ELR (cell line): ENCODE results near the gene OAF.
"Not testable (repeated sequence)": the region's sequence is repeated elsewhere in the genome, so short reads cannot be mapped to it uniquely, and the experiment has no call there.

Source experiments
- DNase-seq: peaks from one replicate; pipeline ENCODE4 v3.0.0-alpha.2; 2015; ENCODE audit warnings: low read depth

Gene OAF

DNA sequence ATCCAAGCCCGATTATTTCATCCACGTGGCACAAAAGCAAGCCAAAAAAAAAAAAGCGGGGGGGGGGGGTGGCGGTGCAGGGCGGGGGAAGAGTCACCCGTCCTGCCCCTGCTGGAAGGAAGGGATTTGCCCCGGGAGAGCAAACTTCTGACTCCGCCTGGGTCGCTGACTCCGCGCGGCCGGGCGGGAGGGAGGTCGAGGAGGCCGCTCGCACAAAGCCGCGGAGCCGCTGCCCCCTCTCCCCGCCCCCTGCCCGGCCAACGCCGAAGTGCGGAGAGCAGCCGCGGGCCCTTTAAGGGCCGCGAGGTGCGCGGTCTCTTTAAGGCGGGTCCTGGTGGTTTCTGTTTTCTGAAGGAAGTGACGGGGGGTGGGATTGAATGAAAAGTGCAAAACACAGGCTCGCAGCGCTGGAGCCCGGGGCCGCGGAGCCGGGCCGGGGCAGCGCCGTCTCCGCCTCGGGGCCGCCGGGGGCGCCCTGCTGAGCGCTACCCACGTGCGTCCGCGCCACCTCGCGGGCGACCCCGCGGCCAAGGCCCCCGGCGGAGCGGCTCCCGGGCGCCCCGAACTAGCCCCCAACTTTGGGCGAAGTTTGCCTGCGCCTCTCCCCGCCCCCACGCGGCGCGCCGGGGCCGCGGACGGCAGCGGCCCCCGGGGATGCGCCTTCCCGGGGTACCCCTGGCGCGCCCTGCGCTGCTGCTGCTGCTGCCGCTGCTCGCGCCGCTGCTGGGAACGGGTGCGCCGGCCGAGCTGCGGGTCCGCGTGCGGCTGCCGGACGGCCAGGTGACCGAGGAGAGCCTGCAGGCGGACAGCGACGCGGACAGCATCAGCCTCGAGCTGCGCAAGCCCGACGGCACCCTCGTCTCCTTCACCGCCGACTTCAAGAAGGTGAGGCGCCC lies at the start of gene OAF:
OAF (plus strand) TSS at position 407 of the 896 bp plus-strand sequence; CDS start at position 655, 248 bp downstream.
- peak; percentile 90 for DNase-seq

DNA sequence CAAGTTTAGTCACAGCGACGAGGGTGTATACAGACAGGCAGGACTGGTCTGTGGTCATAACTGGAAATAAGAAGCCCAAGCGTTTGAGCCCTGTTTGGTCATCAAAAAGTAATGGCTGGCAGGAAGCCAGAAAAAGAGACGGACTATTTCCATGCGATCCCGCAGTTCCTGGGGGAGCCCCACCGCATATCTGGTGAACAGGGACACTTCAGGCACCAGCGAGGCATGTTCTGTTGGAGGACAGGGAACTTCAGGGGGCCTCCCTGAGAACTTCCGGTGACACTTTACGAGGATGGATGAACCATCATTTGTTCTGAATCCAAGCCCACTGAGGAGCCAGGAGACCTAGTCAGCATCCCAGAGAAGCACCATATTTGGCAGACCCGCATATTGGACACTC lies 43.2 kb upstream of the OAF start:
- no peak for DNase-seq

DNA sequence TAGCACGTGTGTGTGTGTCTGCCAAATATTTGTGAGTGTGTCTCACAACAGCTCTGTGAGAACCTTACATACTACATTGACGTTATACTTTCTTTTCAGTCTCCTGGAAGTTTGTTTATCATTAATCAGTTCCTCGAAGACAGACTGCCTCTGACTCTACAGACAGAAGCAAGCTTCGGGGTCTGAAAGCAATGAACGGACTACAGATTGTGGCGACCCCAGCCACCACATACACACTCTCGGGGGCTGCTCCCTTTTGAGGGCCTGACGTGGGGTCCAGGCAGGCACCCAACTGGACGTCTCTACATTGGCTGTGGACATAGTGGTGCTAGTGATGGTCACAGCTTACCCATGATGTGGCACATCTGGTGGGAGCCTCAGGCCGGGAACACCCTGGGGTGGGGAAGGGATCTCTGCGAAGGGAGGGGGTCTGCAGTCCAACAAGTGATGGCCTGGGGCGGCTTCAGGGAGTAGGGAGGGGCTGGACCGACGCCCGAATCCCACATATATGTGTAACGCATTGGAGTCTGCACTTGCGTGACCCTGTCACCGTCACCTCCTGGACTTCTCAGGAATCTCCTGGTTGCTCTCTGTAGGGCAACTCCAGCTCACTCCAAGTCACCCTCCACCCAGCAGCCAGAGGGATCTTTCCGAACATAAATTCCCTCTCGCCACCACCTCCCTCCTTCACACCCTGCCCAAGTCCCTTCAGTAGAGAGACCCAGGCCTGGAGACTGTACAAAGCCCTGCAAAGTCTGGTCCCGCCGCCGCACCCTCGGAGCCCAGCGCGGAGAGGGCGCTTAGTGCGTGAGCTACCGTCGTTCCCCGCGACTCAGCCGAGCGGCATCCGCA lies 42.5 kb upstream of the OAF start:
- no peak for DNase-seq

DNA sequence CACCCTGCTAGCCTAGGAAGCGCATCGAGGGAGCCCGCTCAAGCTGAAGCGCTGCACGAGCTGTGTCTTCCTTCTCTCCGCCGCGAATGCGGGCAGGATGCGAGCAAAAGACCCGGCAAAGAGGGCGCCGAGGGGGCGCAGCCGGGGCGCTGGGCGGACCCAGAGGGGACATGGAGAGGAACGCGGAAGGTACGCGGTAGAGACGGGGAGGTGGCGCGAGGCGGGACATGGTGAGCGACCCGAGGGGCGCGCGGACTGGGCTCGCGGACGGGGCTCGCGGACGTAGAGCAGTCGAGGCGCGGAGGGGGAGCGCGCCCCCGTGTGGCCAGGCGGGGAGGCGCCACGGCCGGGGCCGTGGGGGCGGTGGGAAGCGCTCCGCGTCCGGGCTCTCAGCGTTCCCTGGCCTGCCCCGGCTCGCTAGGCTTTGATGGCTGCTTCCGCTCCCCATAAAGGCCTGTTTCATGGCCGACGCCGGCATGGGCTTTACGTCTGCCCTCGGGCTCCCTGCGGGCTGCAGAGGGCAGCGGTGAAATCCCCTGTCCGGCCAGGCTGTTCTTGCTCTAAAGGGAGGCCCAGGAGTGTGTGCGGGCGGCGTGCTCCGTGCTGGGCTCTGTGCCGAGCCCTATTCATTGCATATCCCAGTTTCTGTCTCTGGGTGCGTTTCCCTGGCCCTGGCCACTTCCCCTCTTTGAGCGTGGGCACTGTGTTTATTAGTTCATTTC lies 41.7 kb upstream of the OAF start:
- peak; percentile 64 for DNase-seq

DNA sequence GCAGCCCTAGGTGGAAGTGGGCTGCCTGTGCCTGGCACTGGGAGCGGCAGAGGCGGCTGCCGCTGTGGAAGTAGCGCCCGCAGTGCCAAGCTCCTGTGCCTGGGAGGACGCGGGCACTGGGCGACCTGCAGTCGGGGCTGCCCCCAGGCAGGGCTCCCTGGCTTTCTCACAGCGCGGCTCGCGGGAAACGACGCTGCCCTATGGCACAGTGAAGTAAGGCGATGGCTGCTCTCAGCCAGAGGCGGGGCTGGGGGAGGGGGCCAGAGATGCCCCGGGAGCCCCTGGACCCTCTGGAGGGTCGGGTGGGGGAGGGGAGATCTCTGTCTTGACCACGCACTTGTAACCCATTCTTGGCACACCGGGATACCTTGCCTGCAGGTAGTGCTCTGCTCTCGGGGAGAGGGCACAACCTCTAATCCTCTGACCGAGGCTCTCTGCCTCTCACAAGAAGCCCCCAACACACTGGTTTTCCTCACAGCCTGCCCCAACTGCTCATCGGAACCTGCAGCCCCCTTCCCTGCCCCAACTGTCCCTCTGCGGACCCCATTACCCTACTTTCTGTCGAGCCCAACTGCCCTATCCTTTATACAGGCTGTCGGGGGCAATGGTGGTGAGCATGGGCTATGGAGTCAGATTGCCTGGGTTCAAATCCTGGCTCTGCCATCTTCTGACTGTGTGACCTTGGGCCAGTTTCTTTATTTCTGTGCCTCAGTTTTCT lies 40.7 kb upstream of the OAF start:
- DNase-seq = no peak

DNA sequence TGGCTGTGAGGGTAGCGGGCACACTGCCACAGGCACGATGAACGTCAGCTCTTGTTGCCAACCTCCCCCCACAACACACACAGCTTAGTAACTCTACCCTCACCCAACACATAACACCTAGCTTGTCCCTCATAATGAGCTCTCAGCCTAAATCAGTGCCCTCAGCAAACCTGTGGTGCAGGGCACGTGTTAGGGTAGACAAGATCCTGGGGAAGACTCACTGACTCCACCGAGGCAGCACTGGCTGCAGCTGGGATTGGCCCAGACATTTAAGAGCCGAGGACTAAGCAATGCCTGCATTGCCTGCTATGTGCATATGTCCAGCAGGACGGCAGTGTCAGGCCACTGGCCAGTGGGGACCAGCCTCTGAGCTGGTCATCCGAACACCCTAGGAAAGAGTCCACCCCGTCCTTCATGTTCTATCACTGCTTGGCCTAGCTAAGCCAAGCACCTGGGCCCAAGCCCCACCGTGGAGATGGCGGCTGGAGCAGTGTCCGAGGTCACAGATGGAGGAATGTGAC lies 40.0 kb upstream of the OAF start:
- DNase-seq = no peak

DNA sequence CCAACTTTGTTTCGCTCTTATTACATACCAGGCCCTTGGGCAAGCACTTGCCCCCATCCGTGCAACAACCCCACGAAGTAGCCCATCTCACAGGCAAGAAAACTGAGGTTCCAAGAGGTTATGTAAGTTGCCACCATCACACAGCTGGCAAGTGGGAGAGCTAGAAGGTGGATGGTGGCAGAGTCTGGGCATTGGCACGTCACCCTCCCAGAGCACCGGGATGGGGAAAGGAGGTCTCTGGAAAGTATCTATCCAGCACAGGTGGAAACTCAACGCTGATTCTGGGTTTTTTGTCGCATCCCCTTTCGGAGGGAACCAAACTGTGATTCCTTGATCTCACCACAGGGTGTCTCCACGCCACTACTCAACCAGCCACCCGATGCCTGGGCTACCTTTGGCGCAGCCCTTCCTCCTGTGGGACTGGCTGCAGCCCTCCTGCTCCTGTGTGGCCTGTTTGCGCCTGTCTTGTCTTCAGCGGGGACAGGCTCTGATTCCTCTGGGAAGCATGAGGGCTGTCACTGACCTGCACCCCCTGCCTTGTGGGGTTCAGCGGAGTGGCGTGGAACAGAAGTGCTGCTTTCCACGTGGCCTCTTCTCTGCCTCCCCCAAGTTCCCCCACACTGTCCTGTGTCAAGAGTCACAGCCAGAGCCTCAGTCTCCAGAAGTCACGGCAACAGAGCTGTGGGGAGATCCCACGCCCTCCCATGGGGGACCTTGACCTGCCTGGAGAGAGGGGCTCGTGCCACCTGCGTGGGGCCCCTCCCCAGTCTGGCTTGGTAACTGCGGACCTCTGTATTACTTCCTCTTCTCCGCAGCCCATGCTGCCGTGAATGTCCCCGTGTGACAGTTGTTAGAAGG lies 38.5 kb upstream of the OAF start:
- DNase-seq = peak; percentile 77

DNA sequence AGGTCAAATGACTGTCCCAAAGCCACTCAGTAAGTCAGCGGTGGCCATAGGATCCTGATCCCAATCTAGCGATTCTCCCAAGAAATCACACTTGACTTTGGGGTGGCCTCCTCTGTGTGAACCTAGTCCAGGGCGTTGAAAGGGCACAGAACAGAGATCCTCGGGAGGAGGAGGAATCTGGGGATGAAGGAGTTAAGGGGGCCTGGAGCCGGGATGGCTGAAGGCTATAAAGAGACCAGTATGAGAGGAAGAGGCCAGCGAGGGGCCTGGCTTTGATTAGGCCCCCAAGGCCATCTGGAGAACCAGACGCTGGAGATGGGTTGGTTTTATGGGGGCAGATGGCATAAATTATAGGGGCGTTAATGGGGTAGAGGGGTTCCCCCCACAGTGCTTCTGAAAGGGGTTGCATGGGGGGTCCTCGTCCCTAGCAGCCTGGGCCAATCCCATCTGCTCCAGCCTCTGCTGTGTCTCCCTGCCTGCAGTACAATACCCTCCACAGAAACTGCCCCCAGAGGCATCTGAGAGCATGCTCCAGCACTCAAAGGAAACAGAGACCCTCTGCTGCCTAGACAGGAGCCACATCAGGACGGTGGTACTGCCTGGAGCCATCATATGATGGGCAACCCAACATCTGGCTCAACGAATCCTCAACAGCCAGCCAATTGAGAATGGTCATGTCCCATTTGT lies 37.7 kb upstream of the OAF start:
- DNase-seq = no peak

DNA sequence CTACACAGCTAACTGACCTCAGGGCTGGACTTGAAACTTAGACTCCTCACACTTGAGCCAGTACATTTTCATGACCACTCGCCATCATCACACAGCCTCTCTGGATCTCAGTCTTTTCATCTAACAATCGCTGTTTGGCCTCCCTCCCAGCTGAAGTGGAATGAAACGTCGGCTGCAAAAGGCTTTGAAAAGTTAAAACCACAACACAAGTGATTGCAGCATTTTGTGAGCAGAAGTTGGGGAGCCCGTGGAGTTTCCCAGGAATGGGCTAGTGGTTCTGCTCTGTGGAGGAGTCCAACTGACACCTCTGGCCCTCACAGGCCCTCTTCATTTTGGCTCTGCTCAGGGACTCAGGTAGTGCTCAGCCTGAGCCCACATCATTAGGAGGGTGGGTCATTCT lies 37.0 kb upstream of the OAF start:
- DNase-seq = no peak

DNA sequence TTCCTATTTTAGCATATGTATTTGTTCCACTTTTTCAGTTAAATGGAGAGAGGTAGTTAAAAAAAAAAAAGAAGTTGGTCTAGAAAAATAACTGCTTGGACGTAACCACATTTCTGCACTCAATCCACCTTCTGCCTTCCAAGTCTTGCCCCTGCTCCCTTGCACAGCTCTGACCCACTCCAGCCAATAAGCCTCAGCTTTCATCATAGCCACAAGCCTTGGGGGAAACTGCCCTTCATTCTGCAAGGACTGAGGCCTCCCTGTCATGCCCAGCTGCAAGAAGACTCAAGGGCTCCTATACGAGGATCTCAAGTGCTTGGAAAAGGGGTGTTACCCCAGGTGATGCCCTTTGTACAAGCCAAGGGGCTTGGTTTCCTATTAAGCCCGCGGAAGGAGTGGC lies 36.0 kb upstream of the OAF start:
- no peak for DNase-seq

DNA sequence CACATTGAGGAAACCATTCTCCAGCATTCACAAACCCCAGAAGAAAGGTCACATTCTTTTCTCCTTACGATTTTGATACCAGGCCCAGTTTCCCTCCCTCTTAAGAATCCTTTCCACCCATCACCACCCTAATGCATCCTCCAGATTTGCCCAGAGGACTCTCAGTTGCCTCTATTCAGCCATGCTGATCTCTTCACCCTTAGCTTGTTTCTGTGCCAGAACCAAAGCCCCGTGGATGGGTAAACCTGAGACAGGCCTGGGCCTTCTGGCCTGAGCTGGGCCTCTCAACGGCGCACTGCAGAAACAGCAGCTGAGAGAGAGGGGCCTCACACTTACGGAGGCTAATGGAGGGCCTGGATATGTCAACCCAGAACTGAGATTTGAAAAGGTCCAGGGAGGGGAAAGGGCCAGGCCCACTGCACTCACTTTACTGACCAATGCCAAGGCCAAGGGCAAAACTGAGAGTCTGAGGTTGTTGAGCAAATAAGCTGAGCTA lies 32.2 kb upstream of the OAF start:
- peak; percentile 22 for DNase-seq

DNA sequence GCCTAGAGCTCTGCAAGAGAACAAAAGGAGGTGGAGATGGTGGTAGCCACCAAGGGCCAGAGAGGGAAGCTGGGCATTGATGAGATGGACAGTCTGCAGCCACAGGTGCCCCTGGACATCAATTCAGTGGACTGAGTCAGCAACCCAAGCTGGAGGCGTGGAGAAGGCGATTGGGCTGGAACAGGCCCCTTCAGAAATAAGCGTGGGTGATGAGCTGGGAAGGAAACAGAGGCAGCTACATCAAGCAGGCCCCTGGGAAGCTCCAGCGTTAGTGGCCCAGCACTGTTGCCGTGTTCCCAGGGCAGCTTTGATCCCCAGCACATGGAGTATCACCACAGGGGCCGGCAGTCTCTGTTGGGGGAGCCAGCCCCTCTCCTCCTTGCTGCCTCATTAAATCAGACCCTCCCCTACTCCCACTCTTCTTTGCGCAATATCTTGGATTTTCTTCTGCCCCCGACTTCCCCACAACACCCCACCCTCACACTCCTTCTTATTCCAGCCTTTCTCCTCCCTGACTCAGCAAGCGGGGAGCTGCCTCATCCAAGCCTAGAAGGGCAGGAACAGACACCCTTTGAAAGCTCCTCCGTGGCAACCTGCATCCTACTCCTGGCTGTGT lies 31.7 kb upstream of the OAF start:
- peak; percentile 9 for DNase-seq

DNA sequence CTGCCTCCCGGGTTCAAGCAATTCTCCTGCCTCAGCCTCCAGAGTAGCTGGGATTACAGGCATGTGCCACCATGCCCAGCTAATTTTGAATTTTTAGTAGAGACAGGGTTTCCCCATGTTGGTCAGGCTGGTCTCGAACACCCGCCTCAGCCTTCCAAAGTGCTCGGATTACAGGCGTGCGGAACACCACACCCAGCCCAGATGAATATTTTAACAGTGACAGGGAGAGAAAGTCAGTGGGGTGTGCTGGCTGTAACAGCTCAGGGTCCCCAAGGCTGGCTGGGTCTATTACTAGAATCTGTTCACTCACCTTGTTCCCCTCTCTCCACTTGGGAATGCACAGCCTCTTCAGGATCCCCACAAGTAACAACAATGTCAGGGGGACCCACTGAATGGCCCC lies 30.8 kb upstream of the OAF start:
- DNase-seq = not testable (repeated sequence)

DNA sequence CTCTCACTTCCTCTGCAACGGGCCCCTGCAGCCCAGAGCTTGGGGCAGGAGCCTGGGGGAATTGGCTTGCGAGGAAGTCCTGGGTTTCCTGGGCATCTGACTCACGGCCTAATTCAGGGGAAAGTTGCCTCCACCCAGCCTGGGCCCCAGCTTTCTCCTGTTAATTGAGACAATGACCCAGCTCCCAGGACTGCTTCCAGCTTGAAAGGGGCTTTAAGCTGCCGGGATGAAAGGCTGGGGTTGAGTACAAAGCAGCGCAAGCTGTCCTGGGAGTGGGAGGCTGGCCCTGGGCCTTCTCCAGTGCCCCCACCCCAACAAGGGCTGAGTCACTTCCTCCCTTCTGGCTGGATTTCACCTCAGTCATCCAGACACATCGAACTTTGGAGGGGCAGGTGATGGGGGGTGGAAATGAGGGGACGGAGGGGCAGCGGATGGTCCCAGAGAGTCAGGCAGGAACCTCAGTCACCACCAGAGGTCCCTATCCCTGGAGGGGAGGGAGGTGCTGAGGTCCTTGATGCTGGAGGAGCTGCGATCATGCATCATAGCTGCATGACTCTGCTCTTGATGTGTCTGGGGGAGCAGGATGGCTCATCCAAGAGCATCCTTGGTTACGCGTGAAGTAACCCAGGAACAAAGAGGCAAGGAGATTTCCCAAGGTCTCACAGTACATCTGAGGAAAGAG lies 30.1 kb upstream of the OAF start:
- peak; percentile 78 for DNase-seq

DNA sequence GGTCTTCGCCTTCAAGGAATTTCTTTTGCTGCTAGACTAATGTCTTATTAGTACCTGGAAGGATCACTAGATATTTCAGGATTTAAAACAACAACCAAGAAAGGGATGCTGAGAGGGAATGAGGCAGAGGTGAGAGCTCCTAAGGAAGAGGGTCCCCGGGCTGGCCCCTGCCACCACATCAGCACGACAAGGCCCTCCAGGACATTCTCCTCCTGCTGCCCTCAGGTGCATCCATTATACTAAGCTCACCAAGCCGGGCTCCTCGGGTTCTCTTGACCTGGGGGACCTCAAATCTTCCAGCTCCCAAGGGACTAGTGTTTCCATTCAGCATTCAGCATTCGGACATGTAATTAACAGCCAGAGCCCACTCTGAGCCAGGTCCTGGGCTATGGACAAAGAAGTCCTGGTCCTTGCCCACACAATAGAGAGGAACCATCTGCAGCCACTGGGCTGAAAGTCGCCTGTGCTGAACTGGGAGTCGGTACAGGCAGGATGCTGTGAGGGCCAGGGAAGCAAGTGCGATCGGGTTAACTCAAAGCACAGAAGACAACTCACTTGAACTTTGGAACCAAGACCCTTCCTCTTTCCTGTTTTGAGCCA lies 29.4 kb upstream of the OAF start:
- no peak for DNase-seq

DNA sequence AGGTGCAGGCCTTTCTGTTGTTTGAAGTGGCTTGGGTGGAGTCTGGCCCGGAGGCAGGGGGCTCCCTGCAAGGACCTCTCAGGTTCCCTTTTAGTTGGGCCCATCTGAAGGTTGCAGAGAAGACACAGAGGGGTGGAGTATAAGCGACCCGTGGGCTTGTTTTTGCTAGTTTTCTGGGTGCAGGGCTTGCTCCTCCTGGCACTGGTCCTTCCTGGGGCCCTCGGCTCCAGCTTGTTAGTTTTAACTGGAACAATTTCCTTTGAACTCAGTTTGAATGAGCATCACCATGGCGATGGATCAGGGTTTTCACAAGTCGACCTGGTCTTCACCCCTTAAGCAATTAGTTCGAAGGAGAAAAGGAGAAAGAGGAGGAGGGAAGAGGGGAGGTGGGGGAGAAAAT lies 28.5 kb upstream of the OAF start:
- DNase-seq = no peak

DNA sequence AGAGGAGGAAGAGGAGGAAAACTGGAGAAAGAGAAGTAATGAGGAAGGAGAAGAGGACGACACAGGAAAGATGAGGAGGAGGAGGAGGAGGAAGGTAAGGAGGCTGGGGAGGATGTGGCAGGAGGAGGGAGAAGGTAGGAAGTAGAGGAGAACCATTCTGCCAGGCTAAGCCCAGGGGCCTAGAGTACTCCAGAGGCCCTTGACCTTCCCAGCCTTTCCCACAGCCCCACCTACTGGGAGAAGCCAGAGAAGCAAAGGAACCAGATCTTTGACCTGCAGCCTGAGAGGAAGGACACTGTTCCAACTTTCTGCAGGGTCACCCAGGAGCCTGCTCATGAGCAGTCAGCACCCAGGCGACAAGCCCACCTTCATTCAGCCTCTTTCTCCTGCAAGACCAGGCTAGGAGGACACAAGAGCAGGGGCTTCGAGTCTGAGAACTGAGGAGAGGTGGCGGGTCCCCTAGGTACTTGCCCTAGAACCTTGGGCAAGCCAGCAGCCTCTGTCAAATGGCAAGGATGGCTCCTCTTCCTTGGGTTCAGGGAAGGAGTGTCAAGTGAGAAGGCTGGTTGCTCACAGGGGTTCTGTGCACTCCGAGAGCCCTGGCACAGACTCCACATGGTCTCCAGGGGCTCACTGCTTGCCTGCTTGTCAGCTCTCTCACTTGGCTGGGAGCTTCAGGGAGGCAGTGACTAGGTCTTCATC lies 27.9 kb upstream of the OAF start:
- peak; percentile 46 for DNase-seq

DNA sequence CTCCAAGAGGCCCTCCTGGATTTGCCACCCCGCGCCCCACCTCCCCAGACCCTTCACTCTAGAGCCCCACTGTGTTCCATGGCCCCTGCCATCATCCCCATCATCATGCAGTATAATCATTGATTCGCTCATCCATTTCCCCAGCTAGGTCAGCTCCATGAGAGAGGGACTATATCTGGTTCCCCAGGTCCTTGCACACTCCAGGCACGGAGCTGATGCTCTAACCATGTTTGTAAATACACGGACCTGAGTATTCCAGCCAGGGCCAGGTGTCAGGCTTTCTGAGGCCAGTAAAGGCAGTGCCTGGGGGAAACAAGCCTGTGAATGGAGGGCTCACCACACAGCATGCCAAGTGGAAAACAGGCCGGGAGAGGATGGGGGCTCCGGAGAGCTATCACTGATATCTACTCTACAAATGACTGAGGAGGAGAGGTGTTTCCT lies 27.1 kb upstream of the OAF start:
- no peak for DNase-seq
